ENCODE results near the gene RNF213. TPM values are rescaled to one million over a fixed set of nuclear protein-coding genes. Genes with fewer than 3 reads are reported as not detected.

Gene RNF213
- total and polyA plus RNA-seq, 8 donors, result 21.9 to 94.7 (median 37.8) TPM

- no peak for FAIRE-seq
- intact Hi-C loops (cut with DNase I), result no loop called here
- DNase-seq, result no peak
- no peaks in the 10 kb centered on the region for H3K9me3 ChIP-seq
- WGBS, 2 donors, result 91 to 95% methylated on average over 17 of the region's 17 CpGs
- H3K4me1 ChIP-seq, result peaks cover 0 to 19% (median 12%) of the 10 kb centered on the region in 3 donors
- ATAC-seq, result no peak
- no peaks in the 10 kb centered on the region for H3K36me3 ChIP-seq
- no peak overlapping the region for H3K27ac ChIP-seq
- H3K27me3 ChIP-seq, result no peaks in the 10 kb centered on the region
- no peak for TF ChIP-seq CTCF (IDR thresholded peaks at IDR 0.05)
- no peak overlapping the region for H3K4me3 ChIP-seq
These were observed 4.8 kb downstream of the RNF213 start for GRCh38 chr17:80265205-80266068.

- Histone ChIP-seq H3K36me3 (no peaks in the 10 kb centered on the region), H3K27ac (no peak overlapping the region), H3K4me3 (no peak overlapping the region), H3K9me3 (no peaks in the 10 kb centered on the region), H3K27me3 (no peaks in the 10 kb centered on the region), H3K4me1 (peaks cover 0 to 10% (median 7%) of the 10 kb centered on the region in 3 donors)
- ATAC-seq (no peak), DNase-seq (no peak), FAIRE-seq (no peak)
- intact Hi-C loops (cut with DNase I), result no loop called here
- WGBS, 2 donors, result 98% methylated on average over 6 of the region's 6 CpGs
- TF ChIP-seq CTCF (IDR thresholded peaks at IDR 0.05), result no peak
These were observed 6.7 kb downstream of the RNF213 start for GRCh38 chr17:80267391-80267790.

GRCh38 chr17:80268427-80268826, 7.8 kb downstream of the RNF213 start:
- intact Hi-C loops (cut with DNase I), result no loop called here
- WGBS, 2 donors, result 82 to 92% methylated on average over 4 of the region's 4 CpGs
- no peak for FAIRE-seq

GRCh38 chr17:80269405-80269807, 8.8 kb downstream of the RNF213 start:
- ATAC-seq (no peak), FAIRE-seq (no peak), DNase-seq (no peak)
- Histone ChIP-seq H3K27ac (no peak overlapping the region), H3K4me1 (no peaks in the 10 kb centered on the region), H3K36me3 (no peaks in the 10 kb centered on the region), H3K9me3 (no peaks in the 10 kb centered on the region), H3K4me3 (no peak overlapping the region), H3K27me3 (no peaks in the 10 kb centered on the region)
- WGBS, 2 donors, result 59 to 71% methylated on average over 2 of the region's 2 CpGs
- TF ChIP-seq CTCF (IDR thresholded peaks at IDR 0.05), result no peak
- intact Hi-C loops (cut with DNase I), result no loop called here

More at GRCh38 chr17:80268427-80268826, 7.8 kb downstream of the RNF213 start:
- no peak for TF ChIP-seq CTCF (IDR thresholded peaks at IDR 0.05)
- ATAC-seq (no peak), DNase-seq (no peak)
- Histone ChIP-seq H3K36me3 (no peaks in the 10 kb centered on the region), H3K27ac (no peak overlapping the region), H3K4me3 (no peak overlapping the region), H3K4me1 (peaks cover 0 to 2% (median 0%) of the 10 kb centered on the region in 3 donors), H3K9me3 (no peaks in the 10 kb centered on the region), H3K27me3 (no peaks in the 10 kb centered on the region)

- intact Hi-C loops (cut with DNase I), result no loop called here
- Histone ChIP-seq H3K9me3 (no peaks in the 10 kb centered on the region), H3K27ac (no peak overlapping the region), H3K36me3 (no peaks in the 10 kb centered on the region), H3K4me1 (no peaks in the 10 kb centered on the region), H3K4me3 (no peak overlapping the region), H3K27me3 (no peaks in the 10 kb centered on the region)
- 90% methylated on average over 10 of the region's 10 CpGs for WGBS, 2 donors
- no peak for TF ChIP-seq CTCF (IDR thresholded peaks at IDR 0.05)
- ATAC-seq, result no peak
- DNase-seq, result no peak
- FAIRE-seq, result no peak
These were observed 9.5 kb downstream of the RNF213 start for GRCh38 chr17:80270104-80270503.
